ENCODE results near the gene CMTM6. TPM values are rescaled to one million over a fixed set of nuclear protein-coding genes. Genes with fewer than 3 reads are reported as not detected.
"Not testable (repeated sequence)": the region's sequence is repeated elsewhere in the genome, so short reads cannot be mapped to it uniquely, and the experiment has no call there.

Gene CMTM6
- total RNA-seq, 1 experiment from 2014 or later = 36.8 TPM

DNA sequence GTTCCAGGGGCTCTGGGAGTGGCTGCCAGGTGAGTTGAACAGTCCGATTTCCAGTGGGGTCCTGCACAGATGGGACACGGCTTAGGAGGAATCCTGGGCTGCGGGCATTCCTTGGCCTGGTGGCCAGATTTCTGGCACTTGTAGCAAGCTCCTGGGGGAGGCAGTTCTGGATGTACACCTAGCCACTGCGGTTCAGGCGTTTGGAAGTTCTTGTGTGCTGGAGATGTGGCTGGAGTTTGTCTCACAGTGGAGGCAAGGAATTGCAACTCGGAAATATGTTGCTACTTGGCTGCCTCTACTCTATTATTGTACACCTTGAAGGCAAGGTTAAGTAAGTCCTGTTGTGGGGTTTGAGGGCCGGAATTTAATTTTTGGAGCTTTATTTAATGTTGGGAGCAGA, 37.9 kb downstream of the CMTM6 start:
- H3K9me3 ChIP-seq (replicated peaks); DNase-seq; H3K4me3 ChIP-seq; H3K36me3 ChIP-seq; H3K27me3 ChIP-seq; H3K27ac ChIP-seq: not testable (repeated sequence)
- H3K4me1 ChIP-seq = peaks cover 11% of the 10 kb centered on the region; the same call in 1 of the 2 replicates

DNA sequence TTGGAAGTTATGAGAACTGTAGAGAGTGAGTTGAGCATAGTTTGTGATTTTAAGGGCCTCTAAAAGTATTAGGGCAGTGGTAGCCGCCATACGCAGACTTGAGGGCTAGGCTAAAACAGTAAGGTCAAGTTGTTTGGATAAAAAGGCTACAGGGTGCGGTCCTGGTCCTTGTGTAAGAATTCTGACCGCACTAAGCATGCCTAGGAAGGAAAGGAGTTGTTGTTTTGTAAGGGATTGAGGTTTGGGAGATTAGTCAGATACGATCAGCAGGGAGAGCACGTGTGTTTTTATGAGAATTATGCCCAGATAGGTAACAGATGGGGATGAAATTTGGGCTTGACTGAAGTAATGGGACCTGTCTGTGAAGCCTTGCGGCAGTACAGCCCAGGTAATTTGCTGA, 39.2 kb downstream of the CMTM6 start:
- H3K27ac ChIP-seq; DNase-seq; H3K4me3 ChIP-seq; H3K36me3 ChIP-seq; H3K9me3 ChIP-seq (replicated peaks); H3K27me3 ChIP-seq: not testable (repeated sequence)
- peaks cover 15% of the 10 kb centered on the region; the same call in 1 of the 2 replicates for H3K4me1 ChIP-seq

DNA sequence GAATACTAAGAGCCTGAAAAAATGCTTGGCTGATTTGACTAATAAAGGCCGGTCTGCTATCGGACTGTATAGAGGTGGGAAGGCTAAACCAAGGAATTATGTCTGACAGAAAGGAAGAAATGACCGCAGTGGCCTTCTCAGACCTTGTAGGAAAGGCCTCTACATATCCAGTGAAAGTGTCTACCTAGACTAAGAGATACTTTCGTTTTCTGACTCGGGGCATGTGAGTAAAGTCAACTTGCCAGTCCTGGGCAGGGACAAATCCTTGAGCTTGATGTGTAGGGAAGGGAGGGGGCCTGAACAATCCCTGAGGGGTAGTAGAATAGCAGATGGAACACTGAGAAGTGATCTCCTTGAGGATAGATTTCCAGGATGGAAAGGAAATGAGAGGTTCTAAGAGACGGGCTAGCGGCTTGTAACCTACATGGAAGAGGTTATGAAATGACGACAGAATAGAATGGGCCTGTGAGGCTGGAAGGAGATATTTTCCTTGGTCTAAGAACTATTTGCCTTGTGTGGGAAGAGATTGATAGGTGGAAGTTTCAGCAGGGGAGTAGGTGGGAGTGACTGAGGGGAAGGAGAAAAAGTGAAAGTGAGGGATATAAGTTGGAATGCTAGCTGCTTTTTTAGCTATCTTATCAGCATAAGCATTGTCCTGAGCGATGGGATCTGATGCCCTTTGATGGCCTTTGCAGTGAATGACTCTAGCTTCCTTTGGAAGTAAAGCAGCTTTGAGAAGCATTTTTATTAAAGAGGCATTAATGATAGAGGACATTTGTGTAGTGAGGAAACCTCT, 40.3 kb downstream of the CMTM6 start:
- not testable (repeated sequence) for H3K4me3 ChIP-seq; H3K27ac ChIP-seq; H3K36me3 ChIP-seq; DNase-seq; H3K9me3 ChIP-seq (replicated peaks); H3K27me3 ChIP-seq
- H3K4me1 ChIP-seq = peaks cover 15% of the 10 kb centered on the region; the same call in 1 of the 2 replicates

DNA sequence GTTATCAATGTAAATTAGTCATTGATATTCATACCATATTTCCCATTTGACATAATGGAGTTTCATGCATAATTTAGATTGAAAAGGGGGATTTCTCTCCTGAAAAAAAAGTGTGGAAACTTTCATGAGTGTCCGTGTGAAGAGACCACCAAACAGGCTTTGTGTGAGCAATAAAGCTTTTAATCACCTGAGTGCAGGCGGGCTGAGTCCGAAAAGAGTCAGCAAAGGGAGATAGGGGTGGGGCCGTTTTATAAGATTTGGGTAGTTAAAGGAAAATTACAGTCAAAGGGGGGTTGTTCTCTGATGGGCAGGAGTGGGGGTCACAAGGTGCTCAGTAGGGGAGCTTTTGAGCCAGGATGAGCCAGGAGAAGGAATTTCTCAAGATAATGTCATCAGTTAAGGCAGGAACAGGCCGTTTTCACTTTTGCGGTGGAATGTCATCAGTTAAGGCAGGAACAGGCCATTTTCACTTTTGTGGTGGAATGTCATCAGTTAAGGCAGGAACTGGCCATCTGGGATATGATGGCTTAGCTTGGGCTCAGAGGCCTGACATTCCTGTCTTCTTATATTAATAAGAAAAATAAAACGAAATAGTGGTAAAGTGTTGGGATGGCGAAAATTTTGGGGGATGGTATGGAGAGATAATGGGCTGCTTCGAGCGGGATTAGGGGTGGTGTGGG, 41.7 kb downstream of the CMTM6 start:
- Histone ChIP-seq H3K27ac (peak overlapping the region; percentile 50; the same call in 1 of the 2 replicates), H3K4me1 (peaks cover 15% of the 10 kb centered on the region; the same call in 1 of the 2 replicates)
- not testable (repeated sequence) for H3K4me3 ChIP-seq; DNase-seq; H3K9me3 ChIP-seq (replicated peaks); H3K36me3 ChIP-seq; H3K27me3 ChIP-seq

DNA sequence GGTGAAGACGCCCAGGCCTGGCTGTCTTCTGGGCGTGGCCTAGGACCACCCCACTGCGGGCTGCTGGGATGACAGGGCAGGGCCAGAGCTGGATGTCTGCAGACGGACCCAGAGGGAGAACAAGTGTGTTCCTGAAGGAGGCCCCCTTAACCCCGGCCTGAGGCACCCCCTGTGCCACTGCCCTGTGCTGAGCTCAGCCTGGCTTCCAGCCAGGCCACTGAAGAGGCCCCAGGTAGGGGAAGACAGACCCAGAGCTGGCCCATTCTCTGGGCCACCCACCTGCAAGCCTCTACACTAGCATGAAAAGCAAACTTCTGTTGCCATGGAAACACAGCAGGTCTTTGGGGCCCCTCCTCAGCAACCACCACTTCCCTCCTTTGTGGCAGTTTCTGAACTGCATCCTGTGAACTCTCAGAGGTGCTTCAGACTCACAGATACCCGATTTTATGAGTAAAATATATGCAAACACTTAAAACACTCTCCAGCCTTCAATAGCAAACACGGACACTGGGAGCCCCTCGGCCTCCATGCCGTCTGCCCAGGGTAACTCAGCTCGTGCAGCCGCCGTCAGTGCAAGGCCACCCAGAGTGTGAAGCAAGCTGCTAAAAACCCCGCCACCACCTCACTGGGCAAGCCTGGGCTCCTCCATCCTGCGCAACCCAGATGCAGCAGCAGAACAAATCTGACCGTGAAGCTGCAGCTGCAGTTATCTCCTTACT, 42.5 kb downstream of the CMTM6 start:
- H3K27me3 ChIP-seq = no peaks in the 10 kb centered on the region
- H3K36me3 ChIP-seq = no peaks in the 10 kb centered on the region
- DNase-seq = peak; percentile 71 to 73
- H3K4me3 ChIP-seq = peak overlapping the region; percentile 15
- H3K9me3 ChIP-seq (replicated peaks) = no peaks in the 10 kb centered on the region
- peaks cover 15% of the 10 kb centered on the region; the same call in 1 of the 2 replicates for H3K4me1 ChIP-seq
- peak overlapping the region; percentile 50; the same call in 1 of the 2 replicates for H3K27ac ChIP-seq

DNA sequence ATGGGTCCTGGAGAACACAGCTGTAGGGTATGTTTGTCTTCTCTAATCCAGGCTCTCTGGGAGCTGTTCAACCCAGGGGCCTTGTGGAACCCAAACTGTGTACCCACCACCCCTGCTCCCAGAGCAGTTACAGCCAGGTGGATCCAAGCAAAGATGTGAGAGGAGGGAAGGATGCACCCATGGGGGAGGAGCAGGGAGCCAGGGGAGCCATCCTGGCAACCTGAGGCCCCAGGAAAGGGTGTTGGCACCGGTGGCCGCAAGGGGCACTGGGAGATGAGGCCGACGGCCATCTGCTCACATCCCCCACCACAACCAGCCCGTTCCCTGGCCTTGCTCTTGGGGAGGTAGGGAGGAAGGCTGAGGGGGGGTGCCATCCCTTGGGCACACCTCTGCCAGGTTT, 43.2 kb downstream of the CMTM6 start:
- H3K27ac ChIP-seq = peak overlapping the region; percentile 50; the same call in 1 of the 2 replicates
- H3K36me3 ChIP-seq = no peaks in the 10 kb centered on the region
- H3K4me3 ChIP-seq = no peak overlapping the region; the same call in 1 of the 2 replicates
- peaks cover 15% of the 10 kb centered on the region; the same call in 1 of the 2 replicates for H3K4me1 ChIP-seq
- no peaks in the 10 kb centered on the region for H3K9me3 ChIP-seq (replicated peaks)
- peak in 1 of 2 experiments; percentile 17 for DNase-seq
- no peaks in the 10 kb centered on the region for H3K27me3 ChIP-seq

- DNase-seq = no peak
- Histone ChIP-seq H3K4me3 (no peak overlapping the region), H3K9me3 (replicated peaks) (no peaks in the 10 kb centered on the region), H3K36me3 (no peaks in the 10 kb centered on the region), H3K4me1 (peaks cover 15% of the 10 kb centered on the region; the same call in 1 of the 2 replicates), H3K27ac (no peak overlapping the region), H3K27me3 (no peaks in the 10 kb centered on the region)
Measured at GRCh38 chr3:32457971-32458471, 44.6 kb downstream of the CMTM6 start.

GRCh38 chr3:32456429-32457130, 46.1 kb downstream of the CMTM6 start:
- Histone ChIP-seq H3K4me1 (peaks cover 15% of the 10 kb centered on the region; the same call in 1 of the 2 replicates), H3K4me3 (no peak overlapping the region), H3K27ac (no peak overlapping the region), H3K27me3 (no peaks in the 10 kb centered on the region), H3K9me3 (replicated peaks) (no peaks in the 10 kb centered on the region), H3K36me3 (no peaks in the 10 kb centered on the region)
- DNase-seq = no peak

DNA sequence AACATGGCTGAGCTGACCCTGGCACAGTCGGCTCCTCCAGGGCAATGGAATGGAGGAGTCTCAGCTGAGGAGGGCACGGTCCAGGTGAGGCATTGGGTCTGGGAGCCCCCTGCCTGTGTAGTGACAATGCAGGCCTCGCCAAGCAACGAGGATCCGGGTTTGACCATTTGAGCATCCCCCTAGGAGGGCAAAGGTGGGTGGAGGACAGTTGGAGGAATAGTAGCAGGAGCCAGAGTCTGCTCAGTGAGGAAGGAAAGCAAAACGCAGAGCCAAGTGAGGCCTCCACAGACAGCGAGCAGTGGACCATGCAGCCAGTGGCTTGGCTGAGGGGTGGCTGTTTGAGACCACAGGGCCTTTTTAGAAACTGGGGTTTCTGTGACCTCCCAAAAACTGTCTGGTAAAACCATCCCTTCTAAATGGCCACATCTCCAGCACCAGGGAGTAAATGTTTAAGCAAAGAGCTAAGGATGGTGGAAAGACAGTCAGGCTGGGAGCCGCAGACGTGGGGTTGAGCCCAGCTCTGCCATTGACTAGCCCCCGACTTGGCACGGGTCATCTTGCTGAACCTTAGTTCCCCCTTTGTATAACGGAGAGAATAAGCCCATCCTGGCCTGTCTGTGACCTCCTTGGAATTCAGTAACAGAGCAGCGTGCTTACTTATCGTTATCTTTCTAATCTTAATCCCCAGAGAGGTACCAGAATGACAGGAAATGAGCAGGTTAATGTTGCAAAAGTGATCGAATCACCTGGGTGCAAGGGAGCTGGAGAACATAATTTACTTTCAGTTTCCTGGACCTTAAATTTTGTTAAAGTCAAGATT, 46.8 kb downstream of the CMTM6 start:
- no peak for DNase-seq
- Histone ChIP-seq H3K9me3 (replicated peaks) (no peaks in the 10 kb centered on the region), H3K27ac (no peak overlapping the region), H3K27me3 (no peaks in the 10 kb centered on the region), H3K4me1 (peaks cover 13% of the 10 kb centered on the region; the same call in 1 of the 2 replicates), H3K36me3 (no peaks in the 10 kb centered on the region), H3K4me3 (no peak overlapping the region)

DNA sequence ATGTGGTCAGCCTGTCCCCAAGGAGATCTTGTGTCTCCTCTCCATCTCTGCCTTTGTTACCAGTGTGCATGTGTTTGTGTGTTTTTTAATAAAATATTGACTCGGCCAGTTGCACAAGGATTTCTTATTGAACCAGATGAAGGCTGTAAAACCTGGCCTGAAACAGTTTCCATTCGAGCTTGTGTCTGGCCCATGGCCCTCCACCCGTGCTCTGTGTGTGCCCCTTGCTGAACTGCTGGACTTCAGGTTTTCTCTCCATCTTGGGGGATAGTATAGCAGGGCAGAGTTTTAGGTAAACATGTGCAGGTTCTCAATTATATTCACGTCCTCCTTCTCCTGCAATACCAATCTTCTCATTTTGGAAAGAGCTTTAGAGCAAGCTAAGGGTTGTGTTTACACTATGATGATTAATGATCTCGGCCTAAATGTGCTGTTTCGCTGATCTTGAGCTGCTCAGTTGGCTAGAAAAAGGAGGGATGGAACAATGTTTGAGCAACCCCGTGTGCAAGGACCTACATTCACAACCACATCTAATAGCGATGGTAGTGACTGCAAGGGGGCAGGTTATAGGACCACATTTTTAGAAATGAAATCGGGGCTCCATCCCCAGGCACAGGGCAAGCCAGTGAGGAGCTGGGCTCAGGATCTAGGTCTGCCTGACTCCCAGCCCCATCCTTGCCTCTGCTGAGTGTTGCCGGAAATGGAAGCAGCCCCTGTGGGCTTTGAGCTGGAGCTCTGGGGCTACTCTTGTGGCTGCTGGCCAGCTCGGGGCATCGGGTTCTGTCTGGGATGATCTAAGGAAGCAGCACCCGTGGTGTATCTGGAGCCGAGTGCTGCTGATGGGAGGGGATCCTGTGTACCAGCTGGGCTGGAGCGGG, 47.7 kb downstream of the CMTM6 start:
- H3K27me3 ChIP-seq = no peaks in the 10 kb centered on the region
- no peaks in the 10 kb centered on the region for H3K36me3 ChIP-seq
- no peaks in the 10 kb centered on the region for H3K9me3 ChIP-seq (replicated peaks)
- peaks cover 7% of the 10 kb centered on the region; the same call in 1 of the 2 replicates for H3K4me1 ChIP-seq
- no peak for DNase-seq
- no peak overlapping the region for H3K27ac ChIP-seq
- no peak overlapping the region for H3K4me3 ChIP-seq

- H3K27ac ChIP-seq = no peak overlapping the region
Measured at GRCh38 chr3:32454111-32454510, 48.5 kb downstream of the CMTM6 start.

GRCh38 chr3:32453346-32453745, 49.3 kb downstream of the CMTM6 start:
- H3K27ac ChIP-seq = no peak overlapping the region
- no peak for DNase-seq
- no peaks in the 10 kb centered on the region for H3K36me3 ChIP-seq
- H3K27me3 ChIP-seq = no peaks in the 10 kb centered on the region
- H3K4me1 ChIP-seq = no peaks in the 10 kb centered on the region
- no peak overlapping the region for H3K4me3 ChIP-seq
- no peaks in the 10 kb centered on the region for H3K9me3 ChIP-seq (replicated peaks)

More at GRCh38 chr3:32454111-32454510, 48.5 kb downstream of the CMTM6 start:
- H3K4me3 ChIP-seq = no peak overlapping the region
- H3K9me3 ChIP-seq (replicated peaks) = no peaks in the 10 kb centered on the region
- H3K27me3 ChIP-seq = no peaks in the 10 kb centered on the region
- H3K36me3 ChIP-seq = no peaks in the 10 kb centered on the region
- DNase-seq = no peak
- H3K4me1 ChIP-seq = no peaks in the 10 kb centered on the region

DNA sequence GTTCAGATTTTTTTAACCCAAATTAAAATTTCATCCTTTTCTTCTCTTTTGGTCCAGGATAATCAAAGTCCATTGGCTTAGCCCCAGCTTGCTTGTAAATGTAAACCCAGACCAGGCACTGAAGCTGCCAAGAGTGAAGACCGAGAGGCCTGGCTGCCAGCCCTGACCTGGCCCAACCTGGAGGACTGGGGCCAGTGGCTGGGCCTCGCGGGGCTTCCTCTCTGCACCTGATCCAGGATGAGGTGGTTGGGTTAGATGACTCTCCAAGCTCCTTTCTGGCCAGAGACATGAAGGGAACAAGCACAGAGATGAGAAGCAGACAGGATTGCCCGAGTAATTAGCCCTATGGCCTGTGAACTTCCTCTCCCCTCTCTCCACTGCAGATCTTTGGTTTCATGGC, 50.6 kb downstream of the CMTM6 start:
- H3K4me3 ChIP-seq = no peak overlapping the region
- H3K36me3 ChIP-seq = no peaks in the 10 kb centered on the region
- H3K27ac ChIP-seq = no peak overlapping the region
- no peaks in the 10 kb centered on the region for H3K9me3 ChIP-seq (replicated peaks)
- no peaks in the 10 kb centered on the region for H3K4me1 ChIP-seq
- H3K27me3 ChIP-seq = no peaks in the 10 kb centered on the region
- no peak for DNase-seq
